GM12878 (cell line): ENCODE data around the gene HOTAIR. TPM values are rescaled to one million over a fixed set of nuclear protein-coding genes. Genes with fewer than 3 reads are reported as not detected.

Source experiments
- ATAC-seq: fragments of 200-7000 bp; cut with Tn5 transposase; 3 replicates; pipeline ENCODE4 v1.9.1; 2020; ENCODE audit warnings: mild to moderate bottlenecking, moderate library complexity
- BruUV-seq: library from RNA; stranded (reverse); fragments of 400-500 nt; replicated peaks from 2 replicates; lab custom pipeline; 2021; lab: Mats Ljungman, UMichigan
- CTCF ChIA-PET: fragments of 300-600 bp; sonication (Branson Sonifier 250); formaldehyde crosslinking; extraction: SDS; loops from one replicate; lab custom pipeline; 2021; ENCODE audit warnings: inconsistent platforms; lab: Yijun Ruan, JAX
- POLR2A ChIA-PET: fragments of 350-600 bp; formaldehyde crosslinking; extraction: SDS; loops from one replicate; lab custom pipeline; 2021; ENCODE audit warnings: inconsistent platforms; lab: Charles Lee
- RAD21 ChIA-PET: fragments of 300-600 bp; sonication (Branson Sonifier 250); formaldehyde crosslinking; loops from one replicate; lab custom pipeline; 2023; ENCODE audit warnings: antibody characterized with exemption; ENCODE audit not compliant: unreplicated experiment; lab: Charles Lee
- SMC1A ChIA-PET: fragments of 300-600 bp; sonication (Branson Sonifier 250); formaldehyde crosslinking; loops from one replicate; lab custom pipeline; 2023; ENCODE audit not compliant: unreplicated experiment, uncharacterized antibody; lab: Charles Lee
- DNase-seq: peaks from one replicate; pipeline ENCODE4 v3.0.0-alpha.2; 2011; ENCODE audit warnings: low read depth, low spot score
- FAIRE-seq: peaks from 3 replicates; lab custom pipeline; 2011; peaks lifted over from hg19 to GRCh38; lab: Jason Lieb, UNC
- H2AFZ ChIP-seq: 2 replicates; pipeline ENCODE4 v1.6.0; 2011; ENCODE audit warnings: low read depth, low read length, control low read depth; ENCODE audit not compliant: control insufficient read depth
- H3K27ac ChIP-seq: 2 replicates; pipeline ENCODE4 v1.5.1; 2011; ENCODE audit warnings: control low read depth; ENCODE audit not compliant: control insufficient read depth, insufficient read depth
- H3K27me3 ChIP-seq, 2 experiments: replicated peaks in 1 of 2; 2 replicates each; pipeline versions ENCODE4 v1.6.0 to v1.6.1; 2011; ENCODE audit warnings: low read length in 1 of 2; ENCODE audit not compliant: control insufficient read depth in 2 of 2, insufficient read depth in 2 of 2
- H3K36me3 ChIP-seq, 2 experiments: 2 replicates each; pipeline ENCODE4 v1.5.1; 2011; ENCODE audit warnings: low read length in 1 of 2; ENCODE audit not compliant: control insufficient read depth in 2 of 2, insufficient read depth in 2 of 2
- H3K4me1 ChIP-seq: 2 replicates; pipeline ENCODE4 v1.6.1; 2011; ENCODE audit warnings: mild to moderate bottlenecking, low read length, moderate library complexity, mixed read lengths; ENCODE audit not compliant: control insufficient read depth, insufficient read depth
- H3K4me2 ChIP-seq: 2 replicates; pipeline ENCODE4 v1.6.0; 2011; ENCODE audit warnings: control low read depth; ENCODE audit not compliant: control insufficient read depth, insufficient read depth
- H3K4me3 ChIP-seq: fragments of 200-600 bp; sonication (generic); 2 replicates; pipeline ENCODE4 v1.5.1; 2016
- H3K79me2 ChIP-seq: 2 replicates; pipeline ENCODE4 v1.6.0; 2011; ENCODE audit warnings: low read length; ENCODE audit not compliant: control insufficient read depth, insufficient read depth
- H3K9ac ChIP-seq: 2 replicates; pipeline ENCODE4 v1.8.0; 2011; ENCODE audit warnings: low read length, control low read depth, mixed read lengths; ENCODE audit not compliant: control insufficient read depth, insufficient read depth
- H3K9me3 ChIP-seq: replicated peaks from 3 replicates; pipeline ENCODE4 v1.5.1; 2011; ENCODE audit warnings: mild to moderate bottlenecking, low read length; ENCODE audit not compliant: control insufficient read depth, insufficient read depth
- H4K20me1 ChIP-seq: 2 replicates; pipeline ENCODE4 v1.6.0; 2011; ENCODE audit not compliant: control insufficient read depth, insufficient read depth
- BMI1 ChIP-seq: fragments of 450-650 bp; IDR thresholded peaks from 2 replicates; pipeline ENCODE4 v1.6.1; 2016; ENCODE audit warnings: mild to moderate bottlenecking, moderate library complexity, borderline replicate concordance
- GABPA ChIP-seq: IDR thresholded peaks from 2 replicates; pipeline ENCODE4 v1.6.1; 2014; ENCODE audit warnings: antibody characterized with exemption, low read depth, mild to moderate bottlenecking, inconsistent platforms
- MTA2 ChIP-seq: fragments of 450-650 bp; IDR thresholded peaks from 2 replicates; pipeline ENCODE4 v1.6.1; 2016; ENCODE audit warnings: low read depth, mild to moderate bottlenecking, moderate library complexity
- NFYA ChIP-seq: IDR thresholded peaks from 2 replicates; pipeline ENCODE4 v1.6.1; 2011; ENCODE audit warnings: low read depth, mild to moderate bottlenecking, low read length, improper control_type of control experiment, borderline replicate concordance
- RAD21 ChIP-seq: IDR thresholded peaks from 2 replicates; pipeline ENCODE4 v1.6.1; 2011; ENCODE audit warnings: mild to moderate bottlenecking, low read depth, low read length, moderate library complexity; ENCODE audit not compliant: insufficient read depth
- SUZ12 ChIP-seq: fragments of 200-600 bp; sonication (generic); IDR thresholded peaks from one replicate; pipeline ENCODE4 v1.6.1; 2018; ENCODE audit warnings: antibody characterized with exemption, mild to moderate bottlenecking; ENCODE audit not compliant: unreplicated experiment
- WGBS: methylation state at CpG from one replicate; pipeline ENCODE4 v1.1.6; 2016; ENCODE audit warnings: low lambda C conversion rate; ENCODE audit not compliant: insufficient replicate concordance, insufficient coverage; ENCODE audit errors: missing lambda C conversion rate; 5-methylcytosine and 5-hydroxymethylcytosine counted together
- in situ Hi-C: fragments of 300-500 bp; cut with MboI; formaldehyde crosslinking; loops from 9 replicates; pipeline ENCODE4 v1.14.3; 2018; ENCODE audit warnings: mixed read lengths
- intact Hi-C: fragments of 100-400 bp; cut with micrococcal nuclease; formaldehyde crosslinking; loops from one replicate; pipeline ENCODE4 v1.14.2; 2022; ENCODE audit not compliant: unreplicated experiment
- polyA plus RNA-seq, 11 experiments: library from polyadenylated mRNA; depleted of rRNA in 4 of 11; unstranded in 6 of 11; stranded (reverse) in 5 of 11; fragments of >200 nt; fragmentation: Nextera tagmentation in 4 of 11; fragmentation: Illumina TruSeq in 1 of 11; extraction: Ambion mirVana in 4 of 11; extraction: Trizol in 1 of 11; gene quantifications; 1 replicate in 1 of 11; 2 replicates in 10 of 11; pipeline versions ENCODE4 v1.2.1 to v1.2.3, GENCODE V29; 2011 to 2016; ENCODE audit warnings: inconsistent platforms in 2 of 11, missing spikeins in 2 of 11, low read depth in 1 of 11
- total RNA-seq, 4 experiments: library from RNA; depleted of rRNA in 3 of 4; stranded (reverse); fragments of >200 nt in 3 of 4; fragmentation: Illumina TruSeq in 1 of 4; extraction: Trizol in 1 of 4; gene quantifications; 2 replicates each; pipeline versions ENCODE4 v1.2.1 to v1.2.3, GENCODE V29; 2013 to 2021
- TF ChIP-seq, protein P1 (sequence below): fragments of 150-350 bp; IDR thresholded peaks from 2 replicates; pipeline ENCODE4 v1.6.1; 2016; ENCODE audit warnings: low read depth, low read length

HOTAIR gene
- total and polyA plus RNA-seq, 10 of the 15 experiments (the other 5 are each of a cell fraction or from before 2014, with no cell fraction given) = not detected

DNA sequence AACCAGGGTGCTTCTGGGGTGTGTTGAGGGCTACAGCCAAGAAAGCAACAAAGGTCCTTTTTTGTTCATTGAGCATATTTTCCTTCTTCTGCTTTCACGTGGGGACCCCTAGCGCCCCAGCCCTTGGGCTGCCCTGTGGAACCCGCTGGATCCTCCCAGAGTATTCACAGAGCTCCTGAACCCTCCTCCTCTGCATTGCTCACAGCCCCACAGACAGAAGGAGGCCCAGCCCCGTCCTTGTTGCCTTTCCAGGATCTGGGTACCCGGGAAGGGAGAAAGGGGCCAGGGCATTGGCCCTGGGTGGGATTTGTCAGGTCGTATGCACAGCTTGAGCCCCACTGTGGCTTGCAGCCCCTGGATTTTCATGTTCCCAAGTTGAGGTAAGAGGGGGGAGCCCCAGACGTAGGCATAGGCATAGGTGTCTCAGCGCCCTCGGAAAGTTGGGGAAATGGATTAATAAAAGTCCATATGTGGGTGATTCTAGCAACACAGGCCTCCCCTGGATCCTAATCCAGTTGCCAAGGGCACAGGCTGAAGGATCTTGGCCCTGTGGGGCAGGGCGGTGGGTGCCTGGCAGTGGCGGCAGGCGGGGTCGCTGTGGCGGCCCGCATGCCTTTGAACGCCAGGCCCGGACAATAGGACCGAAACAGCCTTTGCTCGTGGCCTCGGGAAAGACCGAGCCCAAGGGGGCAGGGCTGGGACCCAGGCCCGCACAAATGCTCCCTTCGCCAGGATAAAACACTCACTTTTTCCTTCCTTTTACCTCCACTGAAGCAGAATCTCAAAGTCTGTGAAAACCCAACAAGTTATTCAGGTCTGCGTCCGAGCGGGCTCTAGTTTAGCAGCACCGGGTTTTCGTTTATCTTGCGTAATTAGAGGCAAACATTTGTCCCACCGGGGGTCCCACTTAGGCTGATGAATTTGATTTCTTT is 7.1 kb upstream of the HOTAIR start:
- Histone ChIP-seq H3K36me3 (no peaks in the 10 kb centered on the region), H3K79me2 (no peaks in the 10 kb centered on the region), H3K27me3 (peaks cover 29 to 50% of the 10 kb centered on the region in 2 experiments), H3K4me2 (no peak overlapping the region), H2AFZ (no peak overlapping the region), H3K27ac (no peak overlapping the region), H3K9me3 (no peaks in the 10 kb centered on the region; the same call in 2 of the 3 replicates), H3K4me1 (peaks cover 29% of the 10 kb centered on the region), H3K9ac (no peak overlapping the region), H3K4me3 (no peak overlapping the region), H4K20me1 (no peaks in the 10 kb centered on the region)
- BruUV-seq = no TSS peak
- ATAC-seq (no peak), DNase-seq (no peak), FAIRE-seq (no peak)
- ChIA-PET RAD21 (no interaction called here), POLR2A (no interaction called here), SMC1A (interaction anchor here (1.0 kb wide), 1 partner anchor 9 kb away, joined by 3 read pairs; no protein-coding TSS in a partner anchor), CTCF (interaction anchor here (1.1 kb wide), 1 partner anchor 10 kb away, joined by 3 read pairs; no protein-coding TSS in a partner anchor)
- WGBS = 45% methylated on average over 26 of the region's 30 CpGs
- in situ Hi-C loops = no loop called here
- intact Hi-C loops = loop anchor here (10.0 kb wide), 2 partner anchors 187 to 277 kb away; no protein-coding TSS in a partner anchor
- TF ChIP-seq, protein P1, sequence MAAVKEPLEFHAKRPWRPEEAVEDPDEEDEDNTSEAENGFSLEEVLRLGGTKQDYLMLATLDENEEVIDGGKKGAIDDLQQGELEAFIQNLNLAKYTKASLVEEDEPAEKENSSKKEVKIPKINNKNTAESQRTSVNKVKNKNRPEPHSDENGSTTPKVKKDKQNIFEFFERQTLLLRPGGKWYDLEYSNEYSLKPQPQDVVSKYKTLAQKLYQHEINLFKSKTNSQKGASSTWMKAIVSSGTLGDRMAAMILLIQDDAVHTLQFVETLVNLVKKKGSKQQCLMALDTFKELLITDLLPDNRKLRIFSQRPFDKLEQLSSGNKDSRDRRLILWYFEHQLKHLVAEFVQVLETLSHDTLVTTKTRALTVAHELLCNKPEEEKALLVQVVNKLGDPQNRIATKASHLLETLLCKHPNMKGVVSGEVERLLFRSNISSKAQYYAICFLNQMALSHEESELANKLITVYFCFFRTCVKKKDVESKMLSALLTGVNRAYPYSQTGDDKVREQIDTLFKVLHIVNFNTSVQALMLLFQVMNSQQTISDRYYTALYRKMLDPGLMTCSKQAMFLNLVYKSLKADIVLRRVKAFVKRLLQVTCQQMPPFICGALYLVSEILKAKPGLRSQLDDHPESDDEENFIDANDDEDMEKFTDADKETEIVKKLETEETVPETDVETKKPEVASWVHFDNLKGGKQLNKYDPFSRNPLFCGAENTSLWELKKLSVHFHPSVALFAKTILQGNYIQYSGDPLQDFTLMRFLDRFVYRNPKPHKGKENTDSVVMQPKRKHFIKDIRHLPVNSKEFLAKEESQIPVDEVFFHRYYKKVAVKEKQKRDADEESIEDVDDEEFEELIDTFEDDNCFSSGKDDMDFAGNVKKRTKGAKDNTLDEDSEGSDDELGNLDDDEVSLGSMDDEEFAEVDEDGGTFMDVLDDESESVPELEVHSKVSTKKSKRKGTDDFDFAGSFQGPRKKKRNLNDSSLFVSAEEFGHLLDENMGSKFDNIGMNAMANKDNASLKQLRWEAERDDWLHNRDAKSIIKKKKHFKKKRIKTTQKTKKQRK = no peak
- TF ChIP-seq GABPA (no peak), SUZ12 (peak; percentile 21), RAD21 (0 out of 2 replicates have a peak, but pooled peaks have one; percentile 14), MTA2 (no peak), NFYA (no peak), BMI1 (no peak)
